ENCODE measurements around the gene FNIP2.
"Not testable (repeated sequence)": the region's sequence is repeated elsewhere in the genome, so short reads cannot be mapped to it uniquely, and the experiment has no call there.

The FNIP2 gene

GRCh38 chr4:158763462-158763861, 5.4 kb upstream of the FNIP2 start:
- no peak for DNase-seq

DNA sequence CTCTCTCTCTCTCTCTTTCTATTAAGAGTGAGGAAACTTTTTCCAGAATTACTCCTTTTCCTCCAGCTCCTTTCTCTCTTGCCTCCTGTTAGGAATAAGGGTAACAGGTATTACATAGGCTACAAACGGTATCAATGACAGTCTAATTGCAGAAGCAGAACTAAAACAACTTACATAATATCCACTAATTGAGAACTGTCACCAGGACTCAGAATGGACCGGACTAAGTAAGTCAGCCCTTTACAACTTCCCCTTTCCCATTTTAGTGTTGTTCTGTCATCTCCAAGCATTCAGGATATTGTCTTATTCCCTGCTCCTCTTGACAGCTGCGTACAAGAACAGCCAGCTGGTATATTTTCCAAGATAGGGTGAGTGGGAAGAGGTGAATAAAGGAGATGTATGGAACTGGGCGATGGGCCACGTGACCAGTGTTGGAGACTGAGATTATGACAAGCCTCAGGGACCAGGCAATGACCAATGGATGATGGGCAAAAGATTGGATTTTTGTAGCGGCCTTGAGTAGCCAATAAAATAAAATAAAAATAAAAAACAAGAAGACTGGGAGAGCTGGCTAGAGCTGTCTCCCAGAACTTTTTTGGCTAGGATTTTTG, 2.3 kb upstream of the FNIP2 start:
- DNase-seq, result no peak

DNA sequence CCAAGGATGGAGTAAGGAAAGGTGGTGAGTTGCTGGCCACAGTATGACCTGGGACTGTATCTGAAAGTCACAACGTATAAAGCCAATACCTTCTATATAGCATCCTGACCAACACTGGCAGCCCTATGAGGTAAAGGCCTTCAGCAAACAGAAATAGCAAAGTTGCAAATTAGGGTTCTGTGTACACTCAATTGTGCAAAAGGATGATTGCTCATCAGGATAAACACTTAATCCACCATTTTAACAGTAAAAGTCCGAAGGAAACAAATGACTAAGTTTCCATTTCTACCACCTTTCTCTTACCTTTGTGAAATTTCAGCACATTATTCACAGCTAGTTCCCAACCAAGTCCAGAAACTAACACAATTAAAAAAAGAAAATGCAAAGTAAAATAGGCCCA, 1.4 kb upstream of the FNIP2 start:
- DNase-seq, result no peak

DNA sequence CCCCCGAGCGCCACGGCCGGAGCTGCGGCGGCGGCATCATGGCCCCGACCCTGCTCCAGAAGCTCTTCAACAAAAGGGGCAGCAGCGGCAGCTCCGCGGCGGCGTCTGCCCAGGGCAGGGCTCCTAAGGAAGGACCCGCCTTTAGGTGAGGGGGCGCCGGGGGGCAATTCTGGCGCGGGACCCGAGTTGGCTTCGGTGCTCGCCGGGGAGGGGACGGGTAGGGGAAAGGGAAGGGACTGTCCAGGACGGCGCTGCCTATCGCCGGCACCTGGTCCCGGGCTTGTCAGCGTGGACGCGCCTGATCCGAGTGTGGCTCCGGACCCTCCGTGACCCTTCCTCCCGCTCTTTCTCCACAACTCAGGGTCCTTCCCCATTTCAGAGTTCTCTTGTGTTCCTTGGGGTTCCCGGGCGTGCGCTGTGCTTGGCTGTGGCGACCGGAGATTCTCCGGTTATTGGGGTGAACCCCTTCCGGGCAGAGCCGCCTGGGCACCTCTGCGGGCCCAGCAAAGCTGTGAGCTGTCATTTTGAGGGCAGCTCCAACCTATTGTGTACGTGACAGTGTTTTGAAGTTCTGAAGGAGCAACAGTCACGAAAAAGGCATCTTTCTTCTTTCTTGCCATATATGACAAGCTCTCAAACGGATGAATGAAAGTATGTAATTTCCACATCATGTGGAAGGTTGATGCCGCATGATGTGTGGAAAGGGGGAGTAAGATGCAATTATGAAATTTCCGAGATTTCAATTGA, 522 bp downstream of the FNIP2 start:
- no peak for DNase-seq

DNA sequence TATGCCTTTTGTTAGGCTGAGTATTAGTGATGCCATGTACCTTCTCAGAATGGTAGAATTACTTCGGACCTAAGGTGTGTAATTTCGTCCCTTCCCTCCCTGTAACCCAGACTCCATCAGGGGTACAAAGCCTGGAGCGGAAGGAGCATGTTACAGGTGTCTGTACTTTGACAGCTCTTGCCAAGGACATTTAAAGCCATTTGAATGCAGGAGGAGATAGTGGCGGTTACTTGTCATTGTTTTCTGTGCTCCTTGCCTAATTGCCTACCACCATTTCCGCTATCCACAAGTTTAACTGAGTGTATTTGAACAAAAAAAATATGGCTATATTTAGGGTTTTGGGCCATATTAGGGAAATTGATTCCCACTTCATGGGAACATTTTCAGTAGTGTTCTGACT, 1.8 kb downstream of the FNIP2 start:
- DNase-seq, result no peak

DNA sequence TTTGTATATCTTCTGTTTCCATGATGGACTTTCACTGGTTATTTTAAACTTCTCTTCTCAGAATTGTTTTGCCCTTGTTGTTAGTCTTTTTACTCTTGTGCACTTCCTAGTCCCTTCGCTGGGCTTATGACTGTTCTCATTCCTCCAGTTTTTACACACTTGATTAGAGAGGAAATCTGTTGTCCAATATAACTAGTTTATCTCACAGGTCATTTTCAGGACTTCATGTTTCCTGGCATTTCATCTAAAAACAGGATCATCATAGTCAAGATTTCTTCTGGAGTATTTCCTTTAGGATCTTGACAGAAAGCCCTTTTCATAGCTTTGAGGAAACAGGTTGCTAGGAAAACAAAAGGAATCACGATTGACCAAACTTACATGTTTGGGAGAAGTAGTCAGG, 3.0 kb downstream of the FNIP2 start:
- DNase-seq, result no peak

GRCh38 chr4:158775091-158775651, 6.3 kb downstream of the FNIP2 start:
- no peak for DNase-seq

DNA sequence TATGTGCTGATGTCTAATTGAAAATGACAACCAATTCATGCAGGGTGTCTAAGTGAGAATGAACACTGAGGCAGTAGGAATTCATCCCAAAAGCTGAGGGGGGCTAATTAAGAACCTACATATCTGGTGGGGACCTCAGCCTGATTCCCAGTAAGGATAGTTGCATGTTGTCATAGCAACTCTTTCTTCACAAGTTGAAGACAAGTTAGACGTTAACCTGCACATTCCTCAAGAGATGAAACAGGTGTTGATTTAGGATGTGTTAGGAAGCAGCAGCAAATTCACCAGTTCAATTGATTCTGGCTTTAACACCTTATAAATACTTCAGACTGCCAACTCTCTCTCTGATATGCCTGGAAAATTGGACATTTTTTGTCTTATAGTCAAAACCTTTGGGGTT, 7.3 kb downstream of the FNIP2 start:
- DNase-seq, result no peak

DNA sequence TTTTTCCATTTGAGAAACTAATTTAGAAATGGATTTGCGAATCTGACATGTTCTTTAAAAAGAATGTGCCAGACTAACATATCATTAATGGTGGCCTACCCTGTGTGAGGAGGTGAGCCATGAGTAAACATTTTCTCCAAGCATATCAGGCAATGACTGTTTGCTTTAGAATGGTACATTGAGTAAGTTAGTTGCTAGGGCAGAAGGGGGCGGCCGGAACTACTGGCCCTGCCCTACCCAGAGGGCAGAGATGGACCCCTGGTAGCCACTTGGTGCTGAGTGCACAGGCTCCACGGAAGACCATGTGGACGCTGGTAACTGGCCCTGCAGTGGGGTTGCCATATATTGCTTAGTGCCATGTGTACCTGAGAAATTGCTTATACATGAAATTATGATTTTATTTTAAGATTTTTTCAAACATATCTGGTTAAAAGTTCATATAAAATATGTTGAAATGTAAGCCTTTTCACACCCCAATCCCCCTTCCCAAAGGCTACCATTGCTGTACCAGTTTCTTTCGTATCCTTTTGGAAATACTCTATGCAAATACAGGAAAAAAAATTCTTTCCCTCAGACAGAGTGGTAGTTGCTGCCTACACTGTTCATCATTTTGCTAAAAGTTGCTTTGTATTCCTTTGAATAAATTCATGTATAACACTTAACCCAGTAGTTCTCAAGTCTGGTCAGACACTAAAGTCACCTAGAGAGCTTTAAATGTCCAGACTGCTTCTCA, 8.8 kb downstream of the FNIP2 start:
- no peak for DNase-seq

GRCh38 chr4:158778156-158778711, 9.4 kb downstream of the FNIP2 start:
- DNase-seq, result no peak

DNA sequence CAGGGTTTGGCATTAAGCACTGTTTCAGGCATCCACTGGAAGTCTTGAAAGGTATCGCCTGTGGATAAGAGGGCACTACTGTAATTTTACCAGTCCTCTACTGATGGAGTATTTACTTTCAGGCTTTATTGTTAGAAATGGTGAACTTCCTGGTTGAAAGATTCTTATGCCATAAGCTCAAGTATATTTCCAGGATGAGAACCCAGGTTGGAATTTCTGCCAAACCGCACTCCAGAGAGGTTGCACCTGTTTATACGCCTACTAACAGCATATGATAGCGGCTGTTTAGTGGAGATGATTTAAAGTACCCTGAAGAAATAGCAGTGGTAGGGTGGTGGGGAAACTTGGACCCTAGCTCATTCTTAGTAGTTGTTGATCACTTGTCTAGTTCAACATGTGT, 9.9 kb downstream of the FNIP2 start:
- no peak for DNase-seq

GRCh38 chr4:158781963-158782362, 13.1 kb downstream of the FNIP2 start:
- DNase-seq, result no peak

DNA sequence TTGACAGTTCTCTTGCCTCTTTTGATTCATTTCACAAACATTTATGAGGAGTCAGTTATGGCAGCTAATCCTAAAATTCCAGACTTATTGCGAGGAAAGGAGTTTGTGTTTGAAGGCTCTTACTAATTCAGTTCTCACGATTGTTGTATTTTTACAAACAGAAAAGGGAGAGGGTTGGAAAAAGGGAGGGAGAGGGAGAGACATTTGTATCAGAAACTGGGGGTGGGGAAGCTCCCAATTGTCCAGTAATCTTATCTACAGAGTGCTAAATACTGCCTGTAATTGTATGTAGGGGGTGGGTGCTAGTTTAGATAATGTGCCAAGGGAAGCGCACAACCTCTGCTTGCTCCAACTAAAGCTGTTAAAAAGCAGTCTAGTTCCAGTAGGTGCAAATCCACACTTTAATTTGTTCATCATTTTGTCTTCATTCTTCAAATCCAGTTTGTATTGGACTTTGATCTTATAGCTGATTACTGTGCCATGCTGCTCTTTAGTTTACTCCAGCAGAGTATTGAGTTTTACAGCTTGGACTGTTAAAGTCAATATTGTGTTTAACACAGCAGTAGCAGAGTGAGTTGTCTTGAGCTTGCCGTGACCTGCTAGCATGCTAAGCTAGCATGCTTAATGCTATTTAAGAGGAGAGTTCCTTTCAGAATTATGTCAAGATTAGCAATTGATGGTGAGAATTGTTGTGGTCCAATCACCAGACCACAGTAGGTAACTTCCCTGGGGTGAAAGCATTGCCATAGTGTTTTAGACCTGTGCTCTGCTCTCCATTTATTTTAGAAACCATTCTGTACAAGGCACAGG, 13.9 kb downstream of the FNIP2 start:
- DNase-seq, result no peak

DNA sequence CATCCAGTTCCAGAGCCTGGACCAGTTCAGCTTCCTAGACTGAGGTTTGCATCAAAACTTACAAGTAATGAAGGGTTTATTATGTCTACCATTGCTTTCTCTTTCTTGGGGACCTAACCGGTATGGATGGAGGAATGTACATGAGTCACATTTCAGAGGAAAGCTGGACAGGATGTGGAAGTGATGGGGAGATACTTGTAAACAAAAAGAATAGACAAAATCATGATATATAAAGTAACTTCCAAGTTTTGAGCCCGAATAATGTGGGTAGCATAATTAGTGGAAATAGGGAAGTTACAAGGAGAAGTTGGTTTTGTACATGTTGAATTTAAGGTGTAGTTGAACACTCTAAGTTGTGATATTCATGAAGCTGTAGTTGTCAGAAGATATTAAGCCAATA, 15.0 kb downstream of the FNIP2 start:
- no peak for DNase-seq

DNA sequence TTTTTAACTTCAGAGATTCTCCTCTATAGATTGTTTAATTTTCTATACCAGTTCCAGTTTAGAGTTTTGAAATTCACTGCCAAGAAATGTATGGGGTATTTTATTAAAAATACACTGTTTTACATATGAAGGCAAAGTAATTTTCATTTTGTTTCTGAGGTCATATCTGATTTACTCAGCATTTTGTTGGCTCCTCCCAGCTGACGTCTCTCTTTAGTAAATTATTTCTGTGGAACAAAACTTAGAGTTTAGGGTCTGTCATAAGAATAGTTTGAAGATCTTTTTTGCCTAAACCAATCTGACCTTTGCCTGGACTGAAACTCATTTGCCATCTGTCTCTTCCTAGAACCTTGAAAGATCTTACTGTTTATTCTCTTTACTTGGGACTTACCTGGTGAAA, 16.9 kb downstream of the FNIP2 start:
- DNase-seq, result no peak

DNA sequence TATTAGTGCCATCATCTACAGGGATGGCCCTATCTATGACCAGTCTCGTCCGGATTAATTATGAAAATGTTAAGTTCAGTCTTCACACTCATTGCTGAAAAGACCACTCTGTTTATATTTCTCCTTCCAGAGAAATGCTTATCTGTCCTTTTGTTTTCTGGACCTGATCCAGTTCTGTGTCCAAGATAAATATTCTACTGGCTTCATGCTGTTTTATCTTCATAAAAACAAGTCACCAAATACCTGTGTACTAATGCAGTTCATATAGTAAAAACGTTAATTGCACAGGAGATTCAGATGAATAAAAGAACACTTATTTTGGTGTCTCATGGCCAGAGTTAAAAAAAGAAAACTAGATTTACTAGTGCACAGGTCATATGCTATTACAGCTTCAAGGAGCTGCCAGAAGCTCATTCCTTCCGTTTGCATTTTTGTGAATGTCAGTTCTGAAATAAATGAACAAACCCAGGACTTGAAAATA, 17.3 kb downstream of the FNIP2 start:
- DNase-seq, result no peak

DNA sequence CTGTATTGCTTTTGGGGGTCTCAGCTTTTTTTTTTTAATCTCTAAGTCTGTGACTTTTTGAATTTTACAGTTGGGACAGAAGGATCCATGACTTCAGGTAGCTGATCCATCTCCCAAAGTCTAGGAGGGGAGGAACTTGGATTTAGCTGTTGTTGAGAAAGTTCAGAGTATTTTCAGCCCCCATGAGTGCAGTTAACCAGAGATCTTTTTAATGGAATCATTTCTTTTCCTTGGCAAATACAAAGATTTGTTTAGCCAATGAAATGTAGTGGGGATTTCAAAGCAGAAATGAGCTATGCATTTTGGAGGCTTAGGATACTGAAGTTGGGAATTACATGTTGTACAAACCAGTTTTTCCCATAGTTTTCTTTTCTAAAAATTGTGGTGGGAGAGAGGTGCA, 18.1 kb downstream of the FNIP2 start:
- DNase-seq, result no peak

DNA sequence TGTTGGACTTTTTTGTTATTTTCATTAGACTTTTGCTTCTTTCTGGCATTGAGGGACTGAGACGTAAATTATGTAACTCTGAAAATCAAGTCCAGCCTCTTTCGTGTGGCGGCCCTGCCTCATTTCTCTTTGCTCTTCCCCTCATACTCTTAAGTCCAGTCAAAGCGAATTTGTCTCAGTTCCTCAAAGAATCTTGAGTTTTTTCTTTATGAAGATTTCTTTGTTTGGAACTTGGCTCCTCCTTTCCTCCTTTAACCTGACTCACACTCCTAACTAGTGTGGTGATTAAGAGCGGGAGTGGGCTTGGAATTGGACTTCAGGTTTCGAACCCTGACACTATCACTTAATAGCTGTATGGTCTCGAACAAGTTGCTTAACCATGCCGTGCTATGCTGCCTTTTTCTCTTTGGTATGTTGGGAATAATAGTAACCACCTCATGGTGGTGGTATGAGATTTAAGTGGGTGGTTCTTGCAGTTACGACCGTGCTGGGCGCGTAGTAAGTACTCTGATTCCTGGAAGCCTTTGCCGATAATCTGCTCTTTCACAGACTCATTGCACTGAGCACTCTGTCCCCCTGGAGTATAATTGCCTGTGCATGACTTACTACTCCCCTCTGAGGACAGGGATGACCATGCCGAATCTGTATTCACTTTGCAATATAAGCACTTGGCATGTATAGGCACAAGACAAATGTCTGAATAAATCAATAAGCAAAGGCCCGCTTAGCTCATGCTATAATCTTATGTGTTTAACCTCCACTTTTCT, 19.1 kb downstream of the FNIP2 start:
- no peak for DNase-seq

- no peak for DNase-seq
Observed at GRCh38 chr4:158788516-158788915, 19.7 kb downstream of the FNIP2 start.

- DNase-seq, result no peak
Observed at GRCh38 chr4:158789853-158790252, 21.0 kb downstream of the FNIP2 start.

GRCh38 chr4:158793021-158793420, 24.2 kb downstream of the FNIP2 start:
- DNase-seq, result no peak

DNA sequence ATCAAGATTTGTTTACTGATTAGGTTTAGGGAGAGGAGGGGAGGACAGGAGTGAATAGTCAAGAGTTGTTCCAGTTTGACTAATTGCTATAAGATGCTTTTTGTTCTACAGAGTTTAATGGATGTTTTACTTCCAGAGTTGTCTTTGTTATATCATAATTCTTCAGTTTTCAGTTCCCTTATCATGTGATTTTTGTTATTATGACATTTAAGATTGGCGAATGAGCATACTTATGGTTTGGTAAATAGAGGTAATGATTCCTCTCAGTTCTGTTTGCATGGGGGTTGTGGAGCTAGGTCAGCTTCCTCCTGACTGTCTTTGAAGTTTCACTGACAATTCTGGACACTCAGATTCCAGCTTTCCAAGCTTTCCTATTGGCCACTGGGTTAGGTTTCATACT, 24.6 kb downstream of the FNIP2 start:
- DNase-seq, result not testable (repeated sequence)
